ENCODE results near the gene HOXA10.

HOXA10 gene

GRCh38 chr7:27125986-27126394 lies 48.1 kb downstream of the HOXA10 start:
- ATAC-seq = no peak
- TF ChIP-seq TSHZ2 (CRISPR knock-in tag; IDR thresholded peaks at IDR 0.05) (no peak), TOX (CRISPR knock-in tag; IDR thresholded peaks at IDR 0.05; ENCODE audit: borderline replicate concordance) (no peak), TCF4 (CRISPR knock-in tag; IDR thresholded peaks at IDR 0.05; ENCODE audit: borderline replicate concordance) (no peak), ARNTL (CRISPR knock-in tag; IDR thresholded peaks at IDR 0.05; ENCODE audit: borderline replicate concordance, low read depth) (no peak), ZFP3 (CRISPR knock-in tag; IDR thresholded peaks at IDR 0.05) (no peak), ZNF70 (CRISPR knock-in tag; IDR thresholded peaks at IDR 0.05) (no peak), ESRRG (CRISPR knock-in tag; IDR thresholded peaks at IDR 0.05) (no peak), ZFP30 (CRISPR knock-in tag; IDR thresholded peaks at IDR 0.05) (no peak), PPARA (CRISPR knock-in tag; IDR thresholded peaks at IDR 0.05; ENCODE audit: borderline replicate concordance) (no peak), ZNF565 (CRISPR knock-in tag; conservative IDR thresholded peaks at IDR 0.05; ENCODE audit: low read depth) (no peak)
- TF ChIP-seq, protein P1, sequence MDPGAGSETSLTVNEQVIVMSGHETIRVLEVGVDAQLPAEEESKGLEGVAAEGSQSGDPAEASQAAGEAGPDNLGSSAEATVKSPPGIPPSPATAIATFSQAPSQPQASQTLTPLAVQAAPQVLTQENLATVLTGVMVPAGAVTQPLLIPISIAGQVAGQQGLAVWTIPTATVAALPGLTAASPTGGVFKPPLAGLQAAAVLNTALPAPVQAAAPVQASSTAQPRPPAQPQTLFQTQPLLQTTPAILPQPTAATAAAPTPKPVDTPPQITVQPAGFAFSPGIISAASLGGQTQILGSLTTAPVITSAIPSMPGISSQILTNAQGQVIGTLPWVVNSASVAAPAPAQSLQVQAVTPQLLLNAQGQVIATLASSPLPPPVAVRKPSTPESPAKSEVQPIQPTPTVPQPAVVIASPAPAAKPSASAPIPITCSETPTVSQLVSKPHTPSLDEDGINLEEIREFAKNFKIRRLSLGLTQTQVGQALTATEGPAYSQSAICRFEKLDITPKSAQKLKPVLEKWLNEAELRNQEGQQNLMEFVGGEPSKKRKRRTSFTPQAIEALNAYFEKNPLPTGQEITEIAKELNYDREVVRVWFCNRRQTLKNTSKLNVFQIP (CRISPR knock-in tag; IDR thresholded peaks at IDR 0.05; ENCODE audit: borderline replicate concordance, low read depth) = no peak

GRCh38 chr7:27124902-27125689 lies 49.0 kb downstream of the HOXA10 start:
- TF ChIP-seq ARNTL (CRISPR knock-in tag; IDR thresholded peaks at IDR 0.05; ENCODE audit: borderline replicate concordance, low read depth) = no peak
- ATAC-seq = no peak

- TF ChIP-seq ESRRG (CRISPR knock-in tag; IDR thresholded peaks at IDR 0.05) (no peak), SNAI2 (CRISPR knock-in tag; IDR thresholded peaks at IDR 0.05) (no peak), PPARA (CRISPR knock-in tag; IDR thresholded peaks at IDR 0.05; ENCODE audit: borderline replicate concordance) (no peak), ZNF8 (CRISPR knock-in tag; IDR thresholded peaks at IDR 0.05) (no peak), ZFP3 (CRISPR knock-in tag; IDR thresholded peaks at IDR 0.05) (no peak), BACH2 (CRISPR knock-in tag; IDR thresholded peaks at IDR 0.05; ENCODE audit: borderline replicate concordance) (no peak), ZNF70 (CRISPR knock-in tag; IDR thresholded peaks at IDR 0.05) (no peak), ZC3H10 (CRISPR knock-in tag; IDR thresholded peaks at IDR 0.05) (no peak), TSHZ2 (CRISPR knock-in tag; IDR thresholded peaks at IDR 0.05) (no peak), ARNTL (CRISPR knock-in tag; IDR thresholded peaks at IDR 0.05; ENCODE audit: borderline replicate concordance, low read depth) (no peak), GLIS3 (CRISPR knock-in tag; IDR thresholded peaks at IDR 0.05) (no peak)
- TF ChIP-seq, protein P2, sequence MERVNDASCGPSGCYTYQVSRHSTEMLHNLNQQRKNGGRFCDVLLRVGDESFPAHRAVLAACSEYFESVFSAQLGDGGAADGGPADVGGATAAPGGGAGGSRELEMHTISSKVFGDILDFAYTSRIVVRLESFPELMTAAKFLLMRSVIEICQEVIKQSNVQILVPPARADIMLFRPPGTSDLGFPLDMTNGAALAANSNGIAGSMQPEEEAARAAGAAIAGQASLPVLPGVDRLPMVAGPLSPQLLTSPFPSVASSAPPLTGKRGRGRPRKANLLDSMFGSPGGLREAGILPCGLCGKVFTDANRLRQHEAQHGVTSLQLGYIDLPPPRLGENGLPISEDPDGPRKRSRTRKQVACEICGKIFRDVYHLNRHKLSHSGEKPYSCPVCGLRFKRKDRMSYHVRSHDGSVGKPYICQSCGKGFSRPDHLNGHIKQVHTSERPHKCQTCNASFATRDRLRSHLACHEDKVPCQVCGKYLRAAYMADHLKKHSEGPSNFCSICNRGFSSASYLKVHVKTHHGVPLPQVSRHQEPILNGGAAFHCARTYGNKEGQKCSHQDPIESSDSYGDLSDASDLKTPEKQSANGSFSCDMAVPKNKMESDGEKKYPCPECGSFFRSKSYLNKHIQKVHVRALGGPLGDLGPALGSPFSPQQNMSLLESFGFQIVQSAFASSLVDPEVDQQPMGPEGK (CRISPR knock-in tag; IDR thresholded peaks at IDR 0.05; ENCODE audit: borderline replicate concordance) = no peak
- TF ChIP-seq, protein P3, sequence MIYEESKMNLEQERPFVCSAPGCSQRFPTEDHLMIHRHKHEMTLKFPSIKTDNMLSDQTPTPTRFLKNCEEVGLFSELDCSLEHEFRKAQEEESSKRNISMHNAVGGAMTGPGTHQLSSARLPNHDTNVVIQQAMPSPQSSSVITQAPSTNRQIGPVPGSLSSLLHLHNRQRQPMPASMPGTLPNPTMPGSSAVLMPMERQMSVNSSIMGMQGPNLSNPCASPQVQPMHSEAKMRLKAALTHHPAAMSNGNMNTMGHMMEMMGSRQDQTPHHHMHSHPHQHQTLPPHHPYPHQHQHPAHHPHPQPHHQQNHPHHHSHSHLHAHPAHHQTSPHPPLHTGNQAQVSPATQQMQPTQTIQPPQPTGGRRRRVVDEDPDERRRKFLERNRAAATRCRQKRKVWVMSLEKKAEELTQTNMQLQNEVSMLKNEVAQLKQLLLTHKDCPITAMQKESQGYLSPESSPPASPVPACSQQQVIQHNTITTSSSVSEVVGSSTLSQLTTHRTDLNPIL (CRISPR knock-in tag; IDR thresholded peaks at IDR 0.05; ENCODE audit: low read depth) = no peak
- TF ChIP-seq, protein P1 (CRISPR knock-in tag; IDR thresholded peaks at IDR 0.05; ENCODE audit: borderline replicate concordance, low read depth) = no peak
- no peak; the same call in 2 of the 3 replicates for ATAC-seq
Measured at GRCh38 chr7:27124096-27124901, 49.8 kb downstream of the HOXA10 start.
